Putamen (tissue), 1 donor: ENCODE results near the gene AGPAT4.

Experiments
- DNase-seq: peaks from one replicate; pipeline ENCODE4 v3.0.0-alpha.2; 2016; ENCODE audit warnings: low spot score

The AGPAT4 gene

DNA sequence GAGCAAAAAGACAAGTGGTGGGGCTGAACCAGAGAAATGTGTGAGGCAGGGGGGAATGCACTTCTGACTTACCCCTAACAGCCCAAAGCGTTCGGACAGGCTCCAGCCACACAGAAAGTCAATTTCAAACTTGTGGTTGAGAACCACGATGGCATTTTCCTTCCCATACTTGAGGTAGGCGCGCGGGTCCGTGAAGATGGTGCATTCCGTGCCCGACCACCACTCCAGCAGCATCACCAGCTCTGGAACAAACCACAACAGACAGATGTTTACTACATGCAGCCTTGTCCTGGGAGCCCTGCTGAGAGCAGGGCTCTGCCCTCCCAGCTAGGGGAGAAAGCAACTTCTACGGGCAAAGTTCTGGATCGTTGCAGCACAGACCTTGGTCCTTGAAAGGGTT lies 107.7 kb downstream of the AGPAT4 start:
- no peak for DNase-seq

DNA sequence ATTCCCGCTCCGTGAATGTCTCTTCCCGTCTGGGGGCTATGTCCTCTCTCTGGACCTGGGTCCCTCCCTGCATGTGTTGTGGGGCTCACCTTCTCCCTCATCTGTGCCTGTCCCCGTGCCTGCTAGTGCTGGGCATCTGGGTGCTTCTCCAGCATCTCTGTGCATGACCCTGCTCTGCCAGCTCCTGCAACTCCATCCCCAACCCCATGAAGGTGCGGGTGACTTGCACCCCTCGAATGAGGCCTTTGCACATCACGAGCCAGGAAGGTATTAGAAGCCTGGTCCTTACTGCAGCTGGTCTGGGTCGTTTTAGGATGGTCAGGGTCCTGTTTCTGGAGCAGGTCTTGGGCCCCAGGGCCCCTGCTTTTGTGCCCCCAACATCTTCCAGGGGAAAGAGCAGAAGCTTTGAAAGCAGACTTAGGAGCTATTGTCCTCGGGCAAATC lies 109.7 kb downstream of the AGPAT4 start:
- no peak for DNase-seq

DNA sequence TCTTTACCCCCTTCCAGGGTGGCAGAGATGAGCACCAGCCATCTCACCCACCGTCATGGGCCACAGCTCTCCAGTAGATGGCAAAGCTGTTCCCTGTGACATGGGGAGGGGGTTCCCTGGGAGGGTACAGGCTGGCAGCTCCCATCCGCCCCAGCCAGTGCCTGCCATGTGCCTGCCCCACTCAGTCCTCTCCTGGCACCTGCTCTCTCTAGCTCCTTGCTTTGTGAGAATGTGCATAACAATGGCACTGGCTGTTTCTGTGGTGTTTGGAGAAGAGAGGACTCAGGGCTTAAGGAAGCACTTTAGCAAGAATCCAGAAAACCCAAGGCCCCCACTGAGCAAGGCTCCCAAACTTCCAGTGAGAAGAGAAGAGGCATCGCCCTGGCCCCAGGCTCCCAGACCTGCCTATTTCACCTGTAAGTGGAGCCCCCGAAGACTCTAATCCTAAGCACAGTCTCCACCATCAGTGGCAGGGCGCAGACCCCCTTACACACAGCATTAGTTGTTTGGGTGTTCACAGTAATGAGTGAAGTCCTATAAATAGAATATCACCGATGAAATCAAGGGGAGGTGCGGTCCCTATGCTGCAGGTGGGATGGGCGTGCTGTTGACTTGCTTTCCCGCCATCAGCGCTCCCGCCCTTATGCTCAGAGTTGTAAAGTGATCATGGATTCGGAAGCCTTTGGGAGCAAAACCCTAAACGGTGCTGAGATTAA lies 110.2 kb downstream of the AGPAT4 start:
- DNase-seq, result no peak

DNA sequence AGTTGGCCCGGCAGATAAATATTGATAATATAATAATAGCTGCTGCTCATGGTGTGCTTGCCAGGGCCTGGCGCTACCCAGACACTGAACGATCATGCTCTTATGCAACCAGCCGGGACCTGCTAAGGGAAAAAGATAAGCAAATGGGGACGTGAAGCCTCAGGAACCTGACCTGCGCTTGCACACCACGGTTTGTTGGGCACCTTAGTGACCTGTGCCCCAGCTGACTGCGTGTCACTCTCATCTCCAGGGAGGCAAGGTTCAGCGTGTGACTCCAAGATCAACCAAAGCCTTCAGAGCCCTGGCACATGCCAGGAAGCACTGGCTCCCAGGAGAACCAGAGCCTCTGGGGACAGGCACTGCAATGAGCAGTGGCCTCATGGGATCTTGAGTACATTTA lies 111.1 kb downstream of the AGPAT4 start:
- DNase-seq, result no peak

DNA sequence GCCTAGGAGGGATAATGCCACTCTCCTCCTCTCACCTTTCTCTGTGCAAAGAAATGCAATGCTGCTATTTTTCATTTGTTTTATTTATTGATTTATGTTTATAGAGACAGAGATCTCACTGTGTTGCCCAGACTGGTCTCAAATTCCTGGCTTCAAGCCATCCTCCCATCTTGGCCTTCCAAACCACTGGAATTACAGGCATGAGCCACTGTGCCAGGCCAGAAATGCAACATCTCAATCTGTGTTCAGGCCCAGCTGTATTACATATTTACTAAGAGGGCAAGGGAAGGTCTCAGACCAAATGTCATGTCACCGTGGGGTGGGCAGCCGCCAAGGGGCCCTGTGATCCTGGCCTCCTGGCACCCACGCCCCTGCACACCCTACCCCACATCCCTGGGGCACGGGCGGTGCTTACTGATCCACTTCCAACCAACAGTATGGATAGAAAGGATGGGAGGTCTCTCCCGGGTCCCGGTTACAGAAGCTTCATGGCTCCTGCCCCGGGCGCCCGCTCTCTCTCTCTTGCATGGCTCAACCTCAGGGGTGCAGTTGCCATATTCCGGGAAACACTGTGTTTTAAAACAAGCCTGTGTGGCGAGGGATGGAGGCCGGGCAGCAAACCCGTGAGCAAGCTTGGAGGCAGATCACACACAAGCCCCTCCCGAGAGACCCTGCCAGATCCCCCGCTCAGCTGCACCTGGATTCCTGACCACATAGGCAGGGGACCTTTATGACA lies 111.8 kb downstream of the AGPAT4 start:
- no peak for DNase-seq

DNA sequence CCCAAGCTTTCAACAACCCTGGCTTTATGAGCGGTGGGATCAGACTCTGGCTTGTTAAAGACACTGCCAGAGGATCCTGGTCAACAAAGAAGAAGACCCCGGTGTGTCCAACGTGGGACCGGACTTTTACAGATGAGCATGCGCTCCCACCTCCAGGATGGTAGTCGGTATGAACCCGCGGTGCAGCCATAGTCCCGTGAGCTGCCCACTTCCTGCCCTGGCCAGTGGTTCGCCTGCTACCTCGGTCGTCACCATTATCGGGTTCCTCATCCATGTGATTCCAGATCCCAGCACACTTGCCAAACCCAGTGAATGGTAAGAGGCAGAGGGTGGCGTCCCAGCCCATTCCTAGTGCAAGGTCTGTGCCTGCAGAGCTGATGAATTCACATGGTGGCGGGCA lies 112.7 kb downstream of the AGPAT4 start:
- no peak for DNase-seq

GRCh38 chr6:161154796-161155335 lies 119.0 kb downstream of the AGPAT4 start:
- DNase-seq, result no peak

GRCh38 chr6:161153725-161154124 lies 120.1 kb downstream of the AGPAT4 start:
- no peak for DNase-seq

- DNase-seq, result no peak
Observed at GRCh38 chr6:161152907-161153662, 120.8 kb downstream of the AGPAT4 start.

GRCh38 chr6:161152527-161152862 lies 121.4 kb downstream of the AGPAT4 start:
- no peak for DNase-seq

- DNase-seq, result no peak
Observed at GRCh38 chr6:161151660-161152526, 122.0 kb downstream of the AGPAT4 start.

- DNase-seq, result no peak
Observed at GRCh38 chr6:161151059-161151645, 122.7 kb downstream of the AGPAT4 start.

DNA sequence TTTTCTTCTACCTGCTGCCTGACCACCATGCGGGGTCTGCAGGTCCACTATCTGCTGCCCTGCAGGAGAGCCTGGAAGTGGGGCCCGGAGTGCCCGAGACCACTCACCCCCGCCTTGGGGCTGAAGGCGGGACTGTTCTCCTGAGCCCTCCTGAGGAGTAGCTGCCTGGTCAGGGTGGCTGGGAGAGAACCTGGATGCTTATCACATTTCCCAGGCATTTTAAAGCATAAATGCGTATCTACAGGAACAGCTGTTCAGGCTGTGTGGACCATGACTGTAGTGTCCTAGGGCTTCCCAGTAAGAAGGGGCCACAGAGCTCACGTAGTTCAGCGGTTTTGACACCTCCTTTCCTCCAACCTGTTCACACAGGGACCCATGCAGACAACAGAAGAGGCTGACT lies 123.3 kb downstream of the AGPAT4 start:
- no peak for DNase-seq

GRCh38 chr6:161150136-161150535 lies 123.7 kb downstream of the AGPAT4 start:
- no peak for DNase-seq

DNA sequence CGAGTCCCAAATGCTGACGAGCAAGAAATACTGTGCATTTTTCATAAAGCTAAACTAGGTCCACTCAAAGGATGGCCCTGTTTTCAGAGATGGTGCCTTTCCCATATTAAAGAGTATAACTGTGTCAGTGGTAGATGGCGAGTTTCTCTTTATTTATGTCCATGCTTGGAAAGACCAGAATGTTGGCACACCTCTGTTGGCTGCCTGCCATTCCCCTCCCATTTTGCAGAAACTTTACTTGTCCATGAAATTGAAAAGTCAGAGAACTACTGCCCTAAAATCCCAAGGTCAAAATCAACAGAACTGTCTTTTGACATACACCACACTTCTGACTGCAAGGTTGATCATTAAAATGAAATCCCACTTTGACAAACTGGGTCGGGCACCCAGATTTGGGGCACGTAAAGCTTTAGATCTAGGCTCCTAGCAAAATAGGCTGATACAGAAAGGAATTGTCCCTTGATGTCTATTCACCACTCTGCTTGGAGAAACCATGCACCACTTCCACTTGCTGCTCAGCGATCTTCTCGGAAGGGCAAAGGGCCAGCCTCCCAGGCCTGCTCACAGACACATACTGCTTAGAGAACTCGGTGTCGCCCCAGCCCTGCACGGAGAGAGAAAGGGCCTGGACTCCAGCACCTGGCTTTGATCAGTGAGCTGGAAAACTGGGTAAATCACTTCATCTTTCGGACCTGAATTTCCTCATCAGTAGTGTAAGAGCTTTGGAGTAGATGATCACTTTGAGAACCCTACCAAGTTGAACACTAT lies 130.0 kb downstream of the AGPAT4 start:
- no peak for DNase-seq

DNA sequence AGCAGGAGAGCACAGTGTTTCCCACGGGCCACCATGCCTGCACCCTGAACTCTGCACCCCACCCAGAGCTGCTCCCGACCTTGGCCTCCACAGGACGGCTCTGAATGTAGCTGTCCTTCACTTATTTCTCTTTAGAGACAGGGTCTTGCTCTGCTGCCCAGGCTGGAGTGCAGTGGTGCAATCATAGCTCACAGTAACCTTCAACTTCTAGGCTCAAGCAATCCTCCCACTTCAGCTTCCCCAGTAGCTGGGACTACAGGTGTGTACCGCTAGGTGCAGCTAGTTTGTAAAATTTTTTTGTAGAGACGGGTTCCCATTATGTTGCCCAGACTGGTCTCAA lies 130.9 kb downstream of the AGPAT4 start:
- no peak for DNase-seq

DNA sequence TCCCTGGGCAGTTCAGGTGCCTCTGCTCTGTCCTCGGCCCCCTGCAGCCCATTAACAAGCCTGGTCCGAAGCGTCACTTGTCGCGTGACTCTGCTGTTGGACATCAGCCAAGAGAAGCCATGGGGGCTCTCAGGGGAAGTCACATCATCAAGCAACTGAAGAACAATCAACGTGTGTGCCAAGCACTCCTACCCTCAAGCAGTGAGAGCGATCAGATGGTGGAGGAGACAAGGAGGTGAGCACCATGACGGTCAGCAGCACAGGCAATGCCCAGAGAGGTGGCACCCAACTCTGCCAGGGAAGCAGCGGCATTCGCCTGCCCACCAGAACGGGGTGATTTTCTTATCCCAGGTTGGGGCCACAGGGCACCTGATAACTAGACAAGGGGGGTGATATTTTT lies 132.7 kb downstream of the AGPAT4 start:
- DNase-seq, result no peak

DNA sequence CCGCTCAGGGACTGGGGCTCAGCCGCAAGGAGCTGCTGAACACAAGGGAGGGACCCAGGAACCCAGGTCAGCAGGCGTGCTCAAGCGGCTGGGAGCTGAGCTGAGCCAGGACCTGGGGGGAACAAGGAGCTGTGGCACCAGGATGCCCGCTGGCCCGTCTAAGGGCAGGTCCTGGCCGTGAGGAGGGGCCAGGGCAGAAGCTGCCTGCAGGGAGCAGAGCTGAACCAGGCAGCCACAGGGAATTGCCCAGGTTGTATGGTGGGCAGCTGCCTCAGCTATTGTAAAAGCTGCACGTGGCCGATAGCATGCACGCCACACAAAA lies 133.3 kb downstream of the AGPAT4 start:
- DNase-seq, result no peak

DNA sequence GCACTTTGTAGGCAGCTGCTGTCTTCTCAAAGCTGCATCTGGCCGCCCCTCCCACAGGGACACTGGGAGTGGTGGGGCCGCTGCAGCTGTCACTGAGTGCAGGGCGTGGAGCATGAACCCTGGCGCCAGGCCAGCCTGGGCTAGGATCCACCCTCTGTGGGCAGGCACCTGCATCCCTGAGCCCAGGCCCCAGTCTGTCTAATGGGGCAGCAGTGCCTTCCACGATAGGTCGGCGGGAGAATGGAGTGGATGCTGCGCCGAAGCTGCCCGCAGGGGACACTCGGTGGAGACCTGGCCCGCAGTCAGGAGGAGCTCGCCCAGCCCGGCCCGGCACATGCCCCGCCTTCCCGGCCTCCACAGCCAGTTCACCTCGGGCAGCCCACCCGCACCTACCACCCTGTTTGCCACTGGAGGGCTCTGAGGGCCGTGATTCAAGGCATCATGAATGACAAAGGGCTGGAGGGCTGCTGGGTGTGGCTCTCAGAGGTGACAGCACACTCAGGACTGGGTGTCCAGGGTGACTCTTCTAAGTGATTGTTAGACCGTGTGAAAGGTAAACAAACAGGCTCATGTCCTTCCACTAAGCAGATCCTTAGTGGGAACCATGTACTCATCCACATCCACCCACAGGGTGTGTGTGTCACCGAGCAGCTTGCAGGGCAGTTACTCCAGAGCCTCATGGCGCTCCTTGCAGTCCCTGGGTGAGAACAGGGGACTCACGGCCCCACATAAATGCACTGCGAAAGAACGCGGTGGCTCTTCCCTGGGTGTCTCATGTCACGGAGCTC lies 133.9 kb downstream of the AGPAT4 start:
- no peak for DNase-seq

- no peak for DNase-seq
Observed at GRCh38 chr6:161139304-161139765, 134.5 kb downstream of the AGPAT4 start.
